ENCODE data around the gene IL15RA.

DNA sequence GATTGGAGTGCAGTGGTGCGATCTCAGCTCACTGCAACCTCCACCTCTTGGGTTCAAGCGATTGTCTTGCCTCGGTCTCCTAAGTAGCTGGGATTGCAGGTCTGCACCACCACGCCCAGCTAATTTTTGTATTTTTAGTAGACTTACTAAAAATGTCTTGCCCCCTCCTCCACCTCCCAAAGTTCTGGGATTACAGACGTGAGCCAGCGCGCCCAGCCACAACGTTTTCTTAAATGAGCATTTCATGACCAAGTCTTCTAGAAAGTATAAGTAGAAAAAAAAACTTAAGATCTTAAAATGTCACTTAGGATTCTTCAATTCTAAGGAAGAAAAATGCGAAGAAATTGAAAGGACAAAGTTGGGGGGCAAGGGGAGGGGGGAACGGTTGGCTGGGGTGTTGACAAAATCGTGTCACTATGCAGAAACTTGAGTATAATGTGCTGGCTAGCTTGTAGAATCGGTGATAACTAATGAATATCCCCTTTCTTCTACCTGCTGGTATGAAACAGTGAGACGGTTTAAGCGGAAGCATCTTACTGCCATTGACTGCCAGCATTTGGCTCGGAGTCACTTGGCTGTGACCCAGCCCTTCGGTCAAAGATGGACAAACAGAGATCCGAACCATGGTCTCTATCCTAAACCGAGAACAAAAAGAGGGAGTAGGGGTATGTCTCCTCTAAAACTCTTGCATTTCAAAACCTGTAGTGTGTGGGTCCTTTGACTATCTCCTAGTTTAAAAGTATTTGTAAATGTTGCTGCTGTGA, 74.7 kb downstream of the IL15RA start:
- TF ChIP-seq, protein P1, sequence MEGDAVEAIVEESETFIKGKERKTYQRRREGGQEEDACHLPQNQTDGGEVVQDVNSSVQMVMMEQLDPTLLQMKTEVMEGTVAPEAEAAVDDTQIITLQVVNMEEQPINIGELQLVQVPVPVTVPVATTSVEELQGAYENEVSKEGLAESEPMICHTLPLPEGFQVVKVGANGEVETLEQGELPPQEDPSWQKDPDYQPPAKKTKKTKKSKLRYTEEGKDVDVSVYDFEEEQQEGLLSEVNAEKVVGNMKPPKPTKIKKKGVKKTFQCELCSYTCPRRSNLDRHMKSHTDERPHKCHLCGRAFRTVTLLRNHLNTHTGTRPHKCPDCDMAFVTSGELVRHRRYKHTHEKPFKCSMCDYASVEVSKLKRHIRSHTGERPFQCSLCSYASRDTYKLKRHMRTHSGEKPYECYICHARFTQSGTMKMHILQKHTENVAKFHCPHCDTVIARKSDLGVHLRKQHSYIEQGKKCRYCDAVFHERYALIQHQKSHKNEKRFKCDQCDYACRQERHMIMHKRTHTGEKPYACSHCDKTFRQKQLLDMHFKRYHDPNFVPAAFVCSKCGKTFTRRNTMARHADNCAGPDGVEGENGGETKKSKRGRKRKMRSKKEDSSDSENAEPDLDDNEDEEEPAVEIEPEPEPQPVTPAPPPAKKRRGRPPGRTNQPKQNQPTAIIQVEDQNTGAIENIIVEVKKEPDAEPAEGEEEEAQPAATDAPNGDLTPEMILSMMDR (IDR thresholded peaks at IDR 0.05) = no peak
- TF ChIP-seq ZFX (IDR thresholded peaks at IDR 0.05; ENCODE audit: borderline replicate concordance) = no peak
